Astrocyte of the spinal cord (primary cell): Measurements from ENCODE around the gene BRCA2.

Source experiments
- DNase-seq: peaks from one replicate; pipeline ENCODE4 v3.0.0; 2011; ENCODE audit warnings: low read depth, low spot score
- H3K4me3 ChIP-seq: 2 replicates; pipeline ENCODE4 v1.5.1; 2011; ENCODE audit warnings: low read depth, mild to moderate bottlenecking, low read length, moderate library complexity
- in situ Hi-C: cut with HindIII; loops from 2 replicates; pipeline ENCODE4 v1.10.0; 2017; ENCODE audit warnings: low sequenced_read_pairs
- TF ChIP-seq, protein P1 (sequence below): IDR thresholded peaks from 2 replicates; pipeline ENCODE4 v1.5.1; 2012; ENCODE audit warnings: low read depth, mild to moderate bottlenecking, low read length, inconsistent platforms

Gene BRCA2

GRCh38 chr13:32414580-32414979 is 99.3 kb downstream of the BRCA2 start:
- DNase-seq: no peak
- no peak overlapping the region for H3K4me3 ChIP-seq
- TF ChIP-seq, protein P1, sequence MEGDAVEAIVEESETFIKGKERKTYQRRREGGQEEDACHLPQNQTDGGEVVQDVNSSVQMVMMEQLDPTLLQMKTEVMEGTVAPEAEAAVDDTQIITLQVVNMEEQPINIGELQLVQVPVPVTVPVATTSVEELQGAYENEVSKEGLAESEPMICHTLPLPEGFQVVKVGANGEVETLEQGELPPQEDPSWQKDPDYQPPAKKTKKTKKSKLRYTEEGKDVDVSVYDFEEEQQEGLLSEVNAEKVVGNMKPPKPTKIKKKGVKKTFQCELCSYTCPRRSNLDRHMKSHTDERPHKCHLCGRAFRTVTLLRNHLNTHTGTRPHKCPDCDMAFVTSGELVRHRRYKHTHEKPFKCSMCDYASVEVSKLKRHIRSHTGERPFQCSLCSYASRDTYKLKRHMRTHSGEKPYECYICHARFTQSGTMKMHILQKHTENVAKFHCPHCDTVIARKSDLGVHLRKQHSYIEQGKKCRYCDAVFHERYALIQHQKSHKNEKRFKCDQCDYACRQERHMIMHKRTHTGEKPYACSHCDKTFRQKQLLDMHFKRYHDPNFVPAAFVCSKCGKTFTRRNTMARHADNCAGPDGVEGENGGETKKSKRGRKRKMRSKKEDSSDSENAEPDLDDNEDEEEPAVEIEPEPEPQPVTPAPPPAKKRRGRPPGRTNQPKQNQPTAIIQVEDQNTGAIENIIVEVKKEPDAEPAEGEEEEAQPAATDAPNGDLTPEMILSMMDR: no peak
- in situ Hi-C loops: no loop called here

DNA sequence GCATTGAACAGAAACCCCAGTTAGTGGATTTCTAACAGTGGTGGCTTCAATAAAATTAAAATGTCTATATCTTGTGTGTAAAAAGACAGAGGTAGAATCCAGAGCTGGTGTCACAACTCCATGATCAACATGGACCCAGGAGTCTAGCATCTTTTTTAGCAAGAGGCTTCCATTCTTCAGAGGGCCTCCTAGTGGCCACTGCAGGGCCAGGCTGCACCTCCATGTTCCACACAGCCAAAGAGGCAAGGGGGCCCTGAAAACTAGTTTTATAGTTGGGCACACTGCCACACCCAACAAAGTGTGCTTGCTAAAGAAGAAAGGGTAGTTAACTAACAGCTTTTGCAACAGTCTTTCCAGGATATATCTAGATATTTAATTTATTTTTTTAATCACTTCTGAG is 99.7 kb downstream of the BRCA2 start:
- in situ Hi-C loops: no loop called here

DNA sequence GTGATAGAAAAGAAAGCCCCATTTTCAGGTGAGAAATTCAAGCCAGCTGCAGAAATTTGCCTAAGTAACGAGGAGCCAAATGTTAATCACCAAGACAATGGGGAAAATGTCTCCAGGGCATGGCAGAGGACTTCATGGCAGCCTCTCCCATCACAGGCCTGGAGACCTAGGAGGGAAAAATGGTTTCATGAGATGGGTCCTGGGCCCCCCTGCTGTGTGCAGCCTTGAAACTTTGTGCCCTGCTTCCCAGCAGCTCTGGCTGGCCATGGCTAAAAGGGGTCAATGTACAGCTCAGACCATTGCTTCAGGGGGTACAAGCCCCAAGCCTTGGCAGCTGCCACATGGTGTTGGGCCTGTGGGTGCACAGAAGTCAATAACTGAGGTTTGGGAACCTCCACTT is 102.7 kb downstream of the BRCA2 start:
- in situ Hi-C loops: no loop called here
- no peak for DNase-seq
- no peak overlapping the region for H3K4me3 ChIP-seq
- TF ChIP-seq, protein P1: no peak

More for the DNA sequence above, 99.7 kb downstream of the BRCA2 start:
- TF ChIP-seq, protein P1: peak; percentile 68
- no peak for DNase-seq
- H3K4me3 ChIP-seq: no peak overlapping the region

DNA sequence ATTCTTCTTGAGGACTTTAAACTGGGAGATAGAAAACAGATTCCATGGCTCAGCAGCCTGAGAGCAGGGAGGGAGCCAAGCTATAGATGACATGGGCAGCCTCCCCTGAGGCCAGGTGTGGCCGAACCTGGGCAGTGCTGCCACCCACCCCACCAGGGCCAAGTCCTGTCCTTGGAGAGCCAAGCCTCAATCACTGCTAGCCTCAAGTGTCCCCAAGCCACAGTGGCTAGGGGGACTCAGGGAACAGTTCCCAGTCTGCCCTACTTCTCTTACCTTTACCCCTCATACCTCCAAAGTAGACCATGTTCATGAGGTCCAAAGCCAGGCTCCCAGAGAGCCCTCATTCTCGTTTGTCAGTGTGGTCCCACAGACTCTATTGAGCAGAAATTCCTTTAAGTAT is 104.6 kb downstream of the BRCA2 start:
- in situ Hi-C loops: no loop called here
- TF ChIP-seq, protein P1: no peak
- no peak for DNase-seq
- no peak overlapping the region for H3K4me3 ChIP-seq

DNA sequence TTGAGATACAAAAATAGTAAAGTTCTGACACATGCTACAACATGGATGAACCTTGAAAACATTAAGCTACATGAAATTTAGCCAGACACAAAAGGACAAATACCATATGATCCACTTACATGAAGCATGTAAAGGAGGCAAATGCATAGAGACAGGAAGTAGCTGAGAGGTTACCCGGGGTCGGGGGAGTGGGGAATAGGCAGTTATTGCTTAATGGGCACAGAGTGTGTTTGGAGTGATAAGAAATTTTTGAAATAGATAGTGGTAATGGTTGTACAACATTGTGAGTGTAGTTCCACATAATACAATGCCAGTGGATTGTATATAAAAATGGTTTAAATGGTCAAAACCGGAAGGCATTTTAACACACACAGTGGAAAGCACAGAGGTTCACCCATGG is 108.3 kb downstream of the BRCA2 start:
- no peak overlapping the region for H3K4me3 ChIP-seq
- TF ChIP-seq, protein P1: no peak
- no peak for DNase-seq
- in situ Hi-C loops: no loop called here

GRCh38 chr13:32425158-32425557 is 109.8 kb downstream of the BRCA2 start:
- TF ChIP-seq, protein P1: no peak

More at GRCh38 chr13:32425158-32425557, 109.8 kb downstream of the BRCA2 start:
- no peak overlapping the region for H3K4me3 ChIP-seq
- DNase-seq: no peak
- in situ Hi-C loops: no loop called here
